Activated CD4-positive, alpha-beta T cell treated with anti-CD3 and anti-CD28 coated beads, Interleukin-2, amount 50 U/mL, for 24 hours (primary cell): ENCODE measurements around the gene ARF3.

ENCODE experiments used
- DNase-seq, 2 donors: peaks; one replicate each; pipeline ENCODE4 v3.0.0-alpha.2; 2020; ENCODE audit warnings: low read depth in 1 of 2, low spot score in 1 of 2

The ARF3 gene

DNA sequence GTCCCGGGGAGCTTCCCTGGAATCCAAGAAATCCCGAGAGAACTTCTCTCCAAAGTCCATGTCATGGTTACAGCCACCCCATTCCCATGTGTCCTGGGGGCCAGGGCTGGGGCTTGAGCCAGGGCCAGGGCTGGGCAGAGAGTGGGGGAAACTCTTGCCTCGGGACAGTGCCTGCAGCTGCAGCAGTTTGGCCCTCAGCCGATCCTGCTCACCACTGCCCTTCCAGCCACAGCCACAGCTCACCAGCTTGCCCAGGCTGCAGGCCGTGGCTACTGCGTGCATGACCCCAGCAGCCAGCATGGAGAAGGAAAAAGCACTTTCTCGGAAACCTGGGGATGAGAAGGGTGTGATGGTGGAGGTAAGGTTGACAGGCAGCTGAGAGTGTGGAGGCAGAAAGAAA lies 10.7 kb upstream of the ARF3 start:
- DNase-seq = no peak

GRCh38 chr12:48966177-48966895 lies 9.0 kb upstream of the ARF3 start:
- no peak for DNase-seq

DNA sequence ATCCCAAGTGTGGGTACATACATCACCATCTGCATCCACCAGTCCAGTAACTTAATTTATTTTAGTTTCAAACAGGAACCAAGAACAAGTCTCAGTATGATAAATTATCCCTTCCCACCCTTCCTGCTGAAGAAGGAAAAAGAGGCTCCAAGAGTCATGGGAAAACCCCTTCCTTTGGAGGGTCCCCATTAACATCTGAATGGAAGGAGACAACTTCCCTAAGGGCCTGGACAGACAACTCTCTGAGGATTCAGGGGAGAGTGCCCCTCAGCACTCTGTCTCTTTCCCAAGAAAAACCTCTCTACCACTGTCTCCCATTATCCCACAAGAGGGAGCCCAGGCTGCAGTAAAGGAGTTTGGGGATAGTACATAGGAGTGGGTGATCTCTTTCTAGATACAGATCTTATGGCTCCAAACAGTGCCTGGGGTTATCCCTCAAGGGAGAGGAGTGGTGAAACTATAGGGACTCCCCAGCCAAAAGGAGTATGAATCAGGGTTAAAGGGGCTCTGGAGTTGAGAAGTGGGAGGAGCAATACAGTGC lies 8.1 kb upstream of the ARF3 start:
- DNase-seq = no peak

DNA sequence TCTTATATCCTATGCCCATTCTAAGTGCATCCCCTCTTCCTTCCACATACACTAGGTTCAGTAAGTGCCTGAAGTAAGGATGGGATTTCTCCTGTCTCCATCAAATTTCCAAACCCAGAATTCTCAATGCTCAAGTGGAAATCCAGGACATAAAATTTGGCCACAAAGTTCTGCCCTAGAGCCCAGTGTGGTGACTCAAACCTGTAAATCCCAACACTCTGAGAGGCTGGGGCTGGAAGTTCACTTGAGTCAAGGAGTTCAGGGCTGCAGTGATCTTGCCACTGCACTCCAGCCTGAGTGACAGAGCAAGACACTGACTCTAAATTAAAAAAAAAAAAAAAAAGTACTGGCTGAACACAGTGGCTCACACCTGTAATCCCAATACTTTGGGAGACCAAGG lies 4.5 kb upstream of the ARF3 start:
- no peak for DNase-seq

DNA sequence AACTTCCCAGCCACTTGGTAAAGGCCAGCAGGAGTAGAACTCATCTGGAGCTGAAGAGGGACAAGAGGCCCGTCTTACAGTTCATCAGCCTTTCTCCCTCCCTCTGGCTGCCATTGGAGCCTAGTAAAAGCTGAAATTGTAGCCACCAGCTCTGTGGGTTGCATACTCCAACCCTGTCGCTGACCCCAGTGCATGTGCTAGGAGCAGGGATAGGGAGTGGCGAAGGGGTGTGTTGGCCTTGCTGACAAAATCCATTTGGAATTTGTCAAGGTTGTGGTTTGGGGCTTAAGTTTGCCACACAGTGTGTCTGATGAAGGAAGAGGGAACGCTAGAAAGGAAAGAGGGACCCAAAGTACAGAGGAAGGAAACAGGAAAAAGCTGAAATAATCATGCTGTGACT lies 4.0 kb upstream of the ARF3 start:
- DNase-seq = no peak

- no peak for DNase-seq
Observed at GRCh38 chr12:48960834-48961233, 3.5 kb upstream of the ARF3 start.

DNA sequence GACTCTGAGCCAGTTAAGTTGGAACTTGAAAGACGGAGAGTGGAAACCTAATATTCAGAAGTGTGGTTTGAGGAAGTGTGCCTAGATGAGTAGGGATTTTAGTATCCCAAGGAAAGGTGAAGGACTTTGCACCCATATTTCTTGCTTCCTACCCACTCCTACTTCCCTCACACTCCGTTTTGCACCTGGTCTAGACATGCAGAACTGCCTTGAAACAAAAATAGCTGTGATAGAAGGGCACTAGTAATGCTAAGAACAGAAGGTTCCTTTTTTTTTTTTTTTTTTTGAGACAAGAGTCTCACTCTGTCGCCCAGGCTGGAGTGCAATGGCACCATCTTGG lies 732 bp upstream of the ARF3 start:
- DNase-seq = no peak

- no peak for DNase-seq
Observed at GRCh38 chr12:48956279-48957140, 777 bp downstream of the ARF3 start.

- DNase-seq = no peak
Observed at GRCh38 chr12:48954841-48955501, 2.3 kb downstream of the ARF3 start.

GRCh38 chr12:48954061-48954460 lies 3.2 kb downstream of the ARF3 start:
- DNase-seq = no peak

- DNase-seq = no peak
Observed at GRCh38 chr12:48952691-48953090, 4.6 kb downstream of the ARF3 start.

GRCh38 chr12:48947727-48948126 lies 9.6 kb downstream of the ARF3 start:
- DNase-seq = no peak

GRCh38 chr12:48946943-48947342 lies 10.3 kb downstream of the ARF3 start:
- DNase-seq = no peak

- DNase-seq = no peak
Observed at GRCh38 chr12:48946205-48946604, 11.1 kb downstream of the ARF3 start.

DNA sequence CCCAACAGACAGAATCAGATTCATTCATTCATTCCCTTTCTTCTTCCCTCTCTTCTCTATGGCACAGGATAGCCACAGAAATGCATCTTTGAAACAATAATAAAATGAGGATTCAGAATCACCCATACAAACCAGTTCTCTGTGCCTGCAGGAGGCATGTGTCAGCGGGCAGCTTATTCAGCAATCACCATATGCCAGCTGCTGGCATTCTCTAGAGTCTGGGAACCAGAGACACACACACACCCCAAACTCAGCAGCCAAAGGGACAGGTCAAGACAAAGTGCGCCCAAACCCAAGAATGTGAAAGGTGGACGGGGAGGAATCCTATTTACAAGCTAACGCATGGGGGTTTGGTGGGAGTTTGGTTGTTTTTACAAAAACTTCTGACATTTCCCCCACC lies 14.1 kb downstream of the ARF3 start:
- no peak for DNase-seq

GRCh38 chr12:48940181-48940580 lies 17.1 kb downstream of the ARF3 start:
- no peak for DNase-seq

DNA sequence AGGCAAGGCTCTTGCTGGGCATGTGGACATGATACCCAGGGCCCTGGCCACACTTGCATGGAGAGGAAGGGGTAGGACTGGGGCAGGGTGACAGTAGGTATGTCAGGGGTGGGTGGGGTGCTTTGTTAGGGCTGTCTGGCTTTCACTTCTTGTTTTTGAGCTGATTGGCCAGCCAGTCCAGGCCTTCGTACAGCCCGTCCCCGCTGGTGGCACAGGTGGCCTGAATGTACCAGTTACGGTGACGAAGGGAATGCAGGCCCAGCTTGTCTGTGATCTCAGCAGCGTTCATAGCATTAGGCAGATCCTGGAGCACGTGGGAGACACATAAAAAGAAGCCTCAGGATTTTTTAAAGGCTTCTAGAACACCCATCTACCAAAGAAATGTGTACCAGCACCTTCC lies 18.5 kb downstream of the ARF3 start:
- DNase-seq = no peak

DNA sequence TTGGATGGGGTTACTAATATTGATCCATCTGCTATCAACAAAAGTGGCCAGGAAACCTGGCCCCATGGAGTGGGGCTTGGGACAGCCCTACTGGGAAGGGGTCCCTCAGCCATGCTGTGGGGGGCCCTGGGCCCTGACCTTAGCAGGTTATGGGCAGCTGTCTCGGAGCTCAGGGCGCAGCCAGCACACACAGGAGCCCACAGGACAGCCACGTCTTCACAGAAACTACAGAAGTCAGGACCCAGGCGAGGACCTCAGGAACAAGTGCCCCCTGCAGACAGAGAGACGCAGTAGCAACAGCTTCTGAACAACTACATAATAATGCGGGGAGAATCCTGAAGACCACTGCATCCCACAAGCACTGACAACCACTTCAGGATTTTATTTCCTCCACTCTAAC lies 20.1 kb downstream of the ARF3 start:
- no peak for DNase-seq

- peak; percentile 64 to 78 for DNase-seq
Observed at GRCh38 chr12:48936379-48936979, 20.8 kb downstream of the ARF3 start.

DNA sequence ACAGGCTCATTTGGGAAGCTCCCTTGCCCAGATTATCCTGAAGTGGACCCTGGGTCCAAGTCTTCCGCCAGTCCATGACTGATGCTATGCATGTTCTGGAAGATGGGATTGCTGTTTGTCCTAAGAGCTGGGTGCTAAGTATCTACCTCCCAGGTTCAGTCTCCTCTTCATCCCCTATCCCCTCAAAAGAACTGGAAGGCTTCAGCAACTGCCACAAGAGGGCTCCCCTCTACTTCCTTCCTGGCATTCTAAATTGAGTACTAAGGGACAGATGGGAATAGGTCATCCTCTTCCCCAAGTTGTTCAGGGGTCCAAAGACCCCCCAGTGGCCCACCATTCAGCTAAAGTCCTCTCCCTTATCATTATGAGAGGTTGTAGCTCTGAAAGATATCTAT lies 23.0 kb downstream of the ARF3 start:
- no peak for DNase-seq

- no peak for DNase-seq
Observed at GRCh38 chr12:48933664-48934311, 23.5 kb downstream of the ARF3 start.
